C1 segment of cervical spinal cord (tissue), 14 donors: ENCODE results near the gene NUBP2.

Experiments
- DNase-seq, 14 donors: peaks; one replicate each; lab custom pipeline; 2025; lab: John Stamatoyannopoulos, UW

The NUBP2 gene

DNA sequence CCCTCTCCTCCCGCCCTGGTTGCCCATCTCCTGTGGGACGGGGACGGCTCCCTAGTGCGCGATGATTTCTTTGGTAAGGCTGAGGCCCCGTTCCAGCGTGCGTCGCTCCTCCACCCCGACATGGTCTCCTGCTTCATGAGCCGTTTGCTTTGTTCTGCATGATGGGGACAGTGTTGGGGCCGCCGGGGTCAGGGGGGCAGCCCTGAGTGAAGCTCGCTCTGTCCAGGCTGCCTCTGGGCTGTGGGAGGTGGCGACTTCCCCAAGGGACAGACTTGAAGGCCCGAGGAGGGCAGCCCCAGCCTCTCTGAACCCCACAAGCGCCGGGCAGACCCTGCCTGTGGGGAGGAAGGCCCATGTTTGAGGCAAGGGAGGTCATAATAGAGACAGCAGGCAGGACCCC lies 23.8 kb upstream of the NUBP2 start:
- DNase-seq: no peak

DNA sequence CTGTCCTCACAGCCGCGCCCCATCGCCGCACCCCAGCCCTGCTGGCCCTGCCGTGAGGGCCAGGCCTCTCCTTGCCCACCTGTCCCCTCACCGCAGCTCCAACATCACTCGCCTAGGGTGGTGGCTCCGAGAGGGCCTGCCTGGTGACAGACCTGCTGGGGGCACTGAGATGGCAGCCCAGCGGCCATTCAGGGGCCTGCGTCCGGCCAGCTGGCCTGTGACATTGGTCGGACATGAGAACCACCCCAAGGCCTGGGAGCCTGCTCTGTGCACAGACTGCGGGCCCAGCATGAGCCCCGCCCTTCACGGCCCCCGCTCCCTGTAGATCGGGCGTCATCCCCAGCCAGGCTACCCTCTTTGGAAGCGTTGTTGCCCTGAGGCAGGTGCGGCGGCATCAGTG lies 23.2 kb upstream of the NUBP2 start:
- peak in 1 of 14 donors; percentile 21 for DNase-seq

DNA sequence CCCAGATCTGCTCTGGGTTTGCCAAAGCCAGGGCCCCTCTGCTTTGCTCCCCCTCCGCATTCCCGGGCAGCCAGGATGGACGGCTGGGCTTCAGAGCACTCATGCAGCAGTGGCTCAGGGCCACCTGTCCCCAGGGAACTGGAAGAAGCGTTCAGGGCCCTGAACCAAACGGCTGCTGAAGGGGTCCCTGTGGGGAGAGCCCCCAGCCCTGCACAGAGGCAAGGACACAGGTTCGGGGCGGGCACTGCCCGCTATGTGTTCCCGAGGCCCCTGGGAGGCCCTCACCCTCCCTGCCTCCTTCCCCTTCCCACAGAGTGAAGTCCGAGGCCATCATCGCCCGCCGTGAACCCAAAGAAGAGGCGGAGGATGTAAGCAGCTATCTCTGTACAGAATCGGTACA lies 21.8 kb upstream of the NUBP2 start:
- no peak for DNase-seq

DNA sequence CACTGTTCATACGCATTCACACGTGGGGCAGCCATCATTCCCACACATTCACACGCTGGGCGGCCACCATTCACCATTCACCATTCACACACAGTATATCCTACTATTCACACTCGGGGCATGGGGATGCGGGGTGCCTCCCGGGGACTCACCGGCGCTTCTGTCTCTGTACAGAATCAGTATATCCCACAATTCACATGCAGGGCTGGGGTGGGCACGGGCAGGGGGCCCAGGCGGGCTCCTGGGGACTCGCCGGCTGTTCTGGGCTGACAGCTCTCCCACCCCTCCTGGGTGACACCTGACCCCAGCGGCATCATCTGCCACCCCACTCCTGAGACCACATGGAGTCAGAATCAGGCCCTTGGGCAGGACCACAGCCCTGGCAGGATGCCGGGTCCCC lies 21.0 kb upstream of the NUBP2 start:
- no peak for DNase-seq

DNA sequence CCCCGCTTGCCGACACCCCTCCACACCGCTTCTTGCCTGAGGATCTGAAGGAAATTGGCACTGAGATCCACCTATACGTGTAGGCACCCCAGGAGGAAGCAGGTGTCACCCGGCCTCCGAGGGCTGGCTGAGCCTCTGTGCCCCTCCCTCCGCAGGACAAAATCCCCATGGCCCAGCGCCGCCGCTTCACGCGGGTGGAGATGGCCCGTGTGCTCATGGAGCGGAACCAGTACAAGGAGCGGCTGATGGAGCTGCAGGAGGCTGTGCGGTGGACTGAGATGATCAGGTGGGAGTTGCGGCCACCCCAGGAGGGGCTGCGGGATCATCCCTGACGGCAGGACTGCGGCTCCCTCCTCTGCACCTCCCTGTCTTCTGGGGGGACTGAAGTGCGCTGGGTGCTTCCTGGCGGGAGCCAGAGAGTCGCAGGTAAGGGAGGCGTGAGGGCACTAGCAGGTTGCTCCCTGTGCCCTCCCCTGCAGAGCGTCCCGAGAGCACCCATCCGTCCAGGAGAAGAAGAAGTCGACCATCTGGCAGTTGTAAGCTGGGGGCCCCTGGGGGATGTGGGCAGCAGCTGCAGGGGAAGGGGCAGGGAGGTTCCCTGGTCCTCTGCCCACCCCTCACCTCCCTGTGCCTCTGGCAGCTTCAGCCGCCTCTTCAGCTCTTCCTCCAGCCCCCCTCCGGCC lies 20.4 kb upstream of the NUBP2 start:
- no peak for DNase-seq

DNA sequence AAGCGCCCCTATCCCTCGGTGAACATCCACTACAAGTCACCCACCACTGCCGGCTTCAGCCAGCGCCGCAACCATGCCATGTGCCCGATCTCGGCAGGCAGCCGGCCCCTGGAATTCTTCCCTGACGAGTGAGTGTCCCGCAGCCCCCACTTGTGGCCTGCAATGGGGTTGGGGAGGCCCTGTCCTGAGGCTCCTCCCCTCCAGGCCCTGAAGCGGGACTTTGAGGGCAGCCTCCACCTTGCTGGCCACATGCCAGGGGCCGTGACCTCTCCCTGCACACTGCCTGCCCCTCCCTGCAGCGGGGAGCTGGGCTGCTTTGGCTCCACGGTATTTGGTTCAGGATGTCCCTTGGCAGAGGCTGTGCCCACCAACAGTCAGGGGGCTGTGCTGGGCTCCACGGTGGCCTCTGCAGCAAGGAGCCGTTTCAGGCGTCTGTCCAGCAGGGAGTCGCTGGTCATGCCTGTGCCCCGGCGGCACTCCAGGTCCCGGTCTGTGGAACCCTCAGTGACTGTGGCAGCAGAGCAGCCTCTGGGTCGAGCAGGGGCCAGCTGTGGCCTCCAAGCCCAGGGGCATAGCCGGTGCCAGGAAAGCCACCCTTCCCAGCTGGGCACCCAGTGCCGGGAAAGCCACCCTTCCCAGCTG lies 19.8 kb upstream of the NUBP2 start:
- peak in 1 of 14 donors; percentile 39 for DNase-seq

DNA sequence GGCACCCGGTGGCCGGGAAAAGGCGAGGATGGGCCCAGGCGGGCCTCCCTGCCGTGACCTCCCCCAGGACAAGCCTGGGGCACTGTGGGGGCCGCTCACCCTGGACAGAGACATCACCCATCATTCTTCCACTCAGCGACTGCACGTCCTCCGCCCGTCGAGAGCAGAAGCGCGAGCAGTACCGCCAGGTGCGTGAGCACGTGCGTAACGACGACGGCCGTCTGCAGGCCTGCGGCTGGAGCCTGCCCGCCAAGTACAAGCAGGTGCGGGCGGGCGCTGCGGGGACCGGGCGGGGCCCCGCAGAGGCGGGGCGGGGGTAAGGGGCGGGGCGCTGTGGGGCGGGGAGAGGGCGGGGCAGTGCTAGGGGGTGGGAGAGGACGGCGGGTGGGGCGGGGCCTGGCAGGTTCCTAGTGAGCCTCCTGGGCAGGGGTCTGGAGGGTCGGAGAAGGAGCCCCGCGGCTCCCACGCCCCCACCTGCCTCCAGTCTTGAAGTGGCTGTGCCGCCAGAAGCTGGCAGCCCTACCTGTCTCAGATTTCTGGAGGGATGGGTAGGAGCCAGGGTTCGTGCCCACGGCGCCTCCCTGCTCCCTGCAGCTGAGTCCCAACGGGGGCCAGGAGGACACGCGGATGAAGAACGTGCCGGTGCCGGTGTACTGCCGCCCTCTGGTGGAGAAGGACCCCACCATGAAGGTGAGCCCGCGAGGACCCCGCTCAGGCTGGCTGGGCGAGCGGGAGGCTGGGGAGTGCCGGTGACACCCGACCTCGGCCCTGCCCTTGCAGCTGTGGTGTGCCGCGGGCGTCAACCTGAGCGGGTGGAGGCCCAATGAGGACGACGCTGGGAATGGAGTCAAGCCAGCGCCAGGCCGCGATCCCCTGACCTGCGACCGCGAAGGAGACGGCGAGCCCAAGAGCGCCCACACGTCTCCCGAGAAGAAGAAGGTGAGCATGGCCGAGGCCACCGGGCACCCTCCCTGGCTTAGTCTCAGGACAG lies 18.9 kb upstream of the NUBP2 start:
- peak in 1 of 14 donors; percentile 48 for DNase-seq

DNA sequence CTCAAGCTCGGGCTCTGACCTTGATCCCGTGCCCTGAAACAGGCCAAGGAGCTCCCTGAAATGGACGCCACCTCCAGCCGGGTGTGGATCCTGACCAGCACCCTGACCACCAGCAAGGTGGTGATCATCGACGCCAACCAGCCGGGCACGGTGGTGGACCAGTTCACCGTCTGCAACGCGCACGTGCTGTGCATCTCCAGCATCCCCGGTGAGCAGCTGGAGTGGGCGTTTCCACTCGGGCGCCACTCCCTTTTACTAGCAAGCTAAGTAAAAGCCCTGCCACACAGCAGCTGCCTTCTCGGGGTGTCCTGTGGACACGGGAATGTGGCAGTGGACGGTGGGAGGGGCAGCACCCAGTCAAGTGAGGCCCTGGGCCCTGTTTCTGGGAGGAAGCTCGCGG lies 17.8 kb upstream of the NUBP2 start:
- no peak for DNase-seq

DNA sequence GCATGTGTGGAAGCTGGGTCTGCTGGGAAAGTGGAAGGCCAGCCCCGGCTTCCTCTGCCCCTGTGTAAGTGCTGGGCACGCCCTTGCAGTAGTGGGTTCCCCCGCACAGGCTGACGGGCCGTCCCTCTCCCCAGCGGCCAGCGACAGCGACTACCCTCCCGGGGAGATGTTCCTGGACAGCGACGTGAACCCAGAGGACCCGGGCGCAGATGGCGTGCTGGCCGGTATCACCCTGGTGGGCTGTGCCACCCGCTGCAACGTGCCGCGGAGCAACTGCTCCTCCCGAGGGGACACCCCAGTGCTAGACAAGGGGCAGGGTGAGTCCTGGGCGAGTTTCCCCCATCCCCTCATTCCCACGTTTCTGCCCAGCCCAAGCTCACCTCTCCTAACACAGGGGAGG lies 16.9 kb upstream of the NUBP2 start:
- no peak for DNase-seq

DNA sequence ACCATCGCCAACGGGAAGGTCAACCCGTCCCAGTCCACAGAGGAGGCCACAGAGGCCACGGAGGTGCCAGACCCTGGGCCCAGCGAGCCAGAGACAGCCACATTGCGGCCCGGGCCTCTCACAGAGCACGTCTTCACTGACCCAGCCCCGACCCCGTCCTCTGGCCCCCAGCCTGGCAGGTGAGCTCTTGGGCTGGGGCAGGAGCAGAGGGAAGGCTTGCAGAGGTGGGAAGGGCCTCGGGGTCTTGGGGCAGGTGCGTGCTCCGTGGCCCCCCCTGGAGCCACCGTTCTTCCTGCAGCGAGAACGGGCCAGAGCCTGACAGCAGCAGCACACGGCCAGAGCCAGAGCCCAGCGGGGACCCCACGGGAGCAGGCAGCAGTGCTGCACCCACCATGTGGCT lies 16.5 kb upstream of the NUBP2 start:
- DNase-seq: no peak

DNA sequence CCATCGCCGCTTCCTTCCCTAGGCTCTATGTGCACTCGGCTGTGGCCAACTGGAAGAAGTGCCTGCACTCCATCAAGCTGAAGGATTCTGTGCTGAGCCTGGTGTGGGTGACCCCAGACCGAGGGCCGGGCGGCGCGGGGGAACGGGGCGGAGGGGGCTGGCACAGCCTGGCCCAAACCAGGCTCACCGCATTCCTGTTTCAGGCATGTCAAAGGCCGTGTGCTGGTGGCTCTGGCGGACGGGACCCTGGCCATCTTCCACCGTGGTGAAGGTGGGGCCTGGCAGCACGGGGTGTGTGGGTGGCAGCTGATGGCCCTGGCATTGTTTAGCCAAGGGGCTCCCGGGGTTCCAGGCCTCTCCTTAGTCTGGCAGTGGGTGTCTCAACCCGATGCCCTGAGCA lies 16.1 kb upstream of the NUBP2 start:
- peak in 1 of 14 donors; percentile 35 for DNase-seq

DNA sequence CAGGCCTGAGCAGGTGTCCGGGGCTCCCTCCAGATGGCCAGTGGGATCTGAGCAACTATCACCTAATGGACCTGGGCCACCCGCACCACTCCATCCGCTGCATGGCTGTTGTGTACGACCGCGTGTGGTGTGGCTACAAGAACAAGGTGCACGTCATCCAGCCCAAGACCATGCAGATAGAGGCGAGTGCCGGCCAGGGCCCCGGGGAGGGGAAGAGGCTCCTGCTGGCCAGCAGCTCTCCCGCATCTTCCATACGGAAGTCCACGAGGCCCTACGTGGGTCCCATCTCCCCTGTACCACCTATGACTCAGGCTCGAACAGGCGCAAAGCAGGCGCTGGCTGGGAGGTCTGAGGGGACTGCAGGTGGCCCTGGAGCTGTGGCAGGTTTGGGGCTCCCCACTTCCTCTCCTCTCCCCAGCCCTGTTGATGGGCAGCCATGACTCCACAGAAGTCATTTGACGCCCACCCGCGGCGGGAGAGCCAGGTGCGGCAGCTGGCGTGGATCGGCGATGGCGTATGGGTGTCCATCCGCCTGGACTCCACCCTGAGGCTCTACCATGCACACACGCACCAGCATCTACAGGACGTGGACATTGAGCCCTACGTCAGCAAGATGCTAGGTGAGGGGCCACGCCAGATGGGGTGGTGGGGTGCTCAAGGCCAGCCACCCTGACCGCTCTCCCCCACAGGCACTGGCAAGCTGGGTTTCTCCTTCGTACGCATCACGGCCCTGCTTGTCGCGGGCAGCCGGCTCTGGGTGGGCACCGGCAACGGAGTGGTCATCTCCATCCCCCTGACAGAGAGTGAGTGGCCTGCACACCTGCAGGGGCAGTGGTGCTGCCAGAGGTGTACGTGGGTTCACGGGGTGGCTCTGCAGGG lies 15.4 kb upstream of the NUBP2 start:
- DNase-seq: peak in 1 of 14 donors; percentile 35

DNA sequence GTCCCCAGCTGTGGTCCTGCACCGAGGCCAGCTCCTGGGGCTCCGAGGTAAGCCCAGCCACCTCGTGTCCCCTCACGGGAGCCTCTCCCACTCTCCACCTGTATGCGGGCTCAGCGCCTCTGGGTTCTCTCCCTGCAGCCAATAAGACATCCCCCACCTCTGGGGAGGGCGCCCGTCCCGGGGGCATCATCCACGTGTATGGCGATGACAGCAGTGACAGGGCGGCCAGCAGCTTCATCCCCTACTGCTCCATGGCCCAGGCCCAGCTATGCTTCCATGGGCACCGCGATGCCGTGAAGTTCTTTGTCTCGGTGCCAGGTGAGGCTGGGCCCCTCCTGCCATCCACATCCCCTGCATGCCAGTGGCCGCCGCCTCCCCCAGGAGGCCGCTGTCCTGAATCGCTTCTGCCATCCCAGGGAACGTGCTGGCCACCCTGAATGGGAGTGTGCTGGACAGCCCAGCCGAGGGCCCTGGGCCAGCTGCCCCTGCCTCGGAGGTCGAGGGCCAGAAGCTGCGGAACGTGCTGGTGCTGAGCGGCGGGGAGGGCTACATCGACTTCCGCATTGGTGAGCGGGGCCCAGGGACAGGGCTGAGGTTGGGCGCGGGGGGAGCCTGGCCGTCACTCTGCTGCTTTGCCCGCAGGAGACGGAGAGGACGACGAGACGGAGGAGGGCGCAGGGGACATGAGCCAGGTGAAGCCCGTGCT lies 14.5 kb upstream of the NUBP2 start:
- no peak for DNase-seq

DNA sequence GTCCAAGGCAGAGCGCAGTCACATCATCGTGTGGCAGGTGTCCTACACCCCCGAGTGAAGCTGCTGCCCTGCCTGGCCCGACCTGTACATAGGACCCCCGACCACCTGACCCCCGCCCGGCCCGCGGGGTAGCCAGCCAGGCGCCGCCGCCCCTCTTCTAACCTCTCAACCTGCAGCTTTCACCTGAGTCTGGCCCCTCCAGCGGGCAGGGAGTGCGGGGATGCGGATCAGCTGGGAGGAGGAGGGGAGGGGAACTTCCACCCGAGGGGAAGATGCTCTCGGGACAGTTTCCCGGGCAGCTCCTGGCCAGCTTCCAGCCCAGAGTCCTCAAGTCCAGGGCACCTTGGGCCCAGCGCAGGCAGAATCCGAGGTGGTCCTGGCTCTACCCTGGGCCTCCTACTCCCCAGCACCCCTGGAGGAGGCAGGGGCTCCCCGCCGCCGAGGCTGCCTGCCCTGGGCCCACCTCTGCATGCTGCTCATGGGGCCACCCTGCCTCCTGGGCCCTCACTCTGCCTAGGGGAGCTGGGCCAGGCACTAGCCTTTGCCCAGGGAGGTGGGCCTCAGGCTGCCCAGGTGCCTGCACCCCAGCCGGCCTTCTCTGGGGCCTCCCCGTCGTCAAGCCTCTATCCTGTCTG lies 13.9 kb upstream of the NUBP2 start:
- peak in 1 of 14 donors; percentile 48 for DNase-seq

DNA sequence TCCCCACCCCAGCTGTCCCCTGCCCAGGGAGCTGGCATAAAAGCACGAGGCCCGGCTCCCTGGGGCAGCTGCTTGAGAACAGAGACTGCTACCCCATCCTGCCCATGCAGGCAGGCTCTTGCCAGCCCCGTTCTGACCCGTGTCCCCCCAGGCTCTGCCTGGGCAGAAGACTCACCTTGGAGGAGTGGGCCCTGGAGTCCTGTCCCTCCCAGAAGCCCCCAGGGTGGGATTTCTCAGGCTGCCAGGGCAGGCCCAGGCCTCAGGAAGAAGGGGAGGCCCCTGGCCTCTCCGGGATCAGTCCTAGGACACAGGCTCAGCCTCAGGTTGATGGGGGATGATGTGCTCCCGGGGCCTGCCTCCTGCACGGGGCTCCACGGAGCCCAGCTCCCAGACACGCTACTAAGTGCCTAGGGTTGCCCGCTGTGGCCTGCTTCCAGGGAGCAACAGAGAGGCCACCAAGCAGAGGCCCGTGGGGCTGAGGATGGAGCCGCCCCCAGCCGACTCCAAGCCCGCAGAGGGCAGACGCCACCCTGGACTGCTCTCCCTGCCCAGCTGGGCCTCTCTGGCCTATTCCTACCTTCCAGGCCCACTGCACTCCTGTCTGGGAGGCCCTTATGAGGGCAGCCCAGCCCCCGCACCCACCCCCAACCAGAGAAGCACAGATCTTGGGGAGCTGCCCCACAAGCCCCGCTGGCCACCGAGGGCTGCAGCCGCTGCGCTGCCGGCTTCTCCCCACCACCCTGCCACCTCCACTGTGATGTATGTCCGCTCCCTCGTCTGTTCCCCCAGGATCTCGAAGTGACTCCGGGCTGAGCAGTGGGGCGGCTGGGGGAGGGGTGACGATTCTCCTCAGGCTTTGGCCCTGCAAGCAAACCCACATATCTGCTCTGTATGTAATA lies 13.1 kb upstream of the NUBP2 start:
- peak in 4 of 14 donors; percentile 38 to 48 (median 47) for DNase-seq

DNA sequence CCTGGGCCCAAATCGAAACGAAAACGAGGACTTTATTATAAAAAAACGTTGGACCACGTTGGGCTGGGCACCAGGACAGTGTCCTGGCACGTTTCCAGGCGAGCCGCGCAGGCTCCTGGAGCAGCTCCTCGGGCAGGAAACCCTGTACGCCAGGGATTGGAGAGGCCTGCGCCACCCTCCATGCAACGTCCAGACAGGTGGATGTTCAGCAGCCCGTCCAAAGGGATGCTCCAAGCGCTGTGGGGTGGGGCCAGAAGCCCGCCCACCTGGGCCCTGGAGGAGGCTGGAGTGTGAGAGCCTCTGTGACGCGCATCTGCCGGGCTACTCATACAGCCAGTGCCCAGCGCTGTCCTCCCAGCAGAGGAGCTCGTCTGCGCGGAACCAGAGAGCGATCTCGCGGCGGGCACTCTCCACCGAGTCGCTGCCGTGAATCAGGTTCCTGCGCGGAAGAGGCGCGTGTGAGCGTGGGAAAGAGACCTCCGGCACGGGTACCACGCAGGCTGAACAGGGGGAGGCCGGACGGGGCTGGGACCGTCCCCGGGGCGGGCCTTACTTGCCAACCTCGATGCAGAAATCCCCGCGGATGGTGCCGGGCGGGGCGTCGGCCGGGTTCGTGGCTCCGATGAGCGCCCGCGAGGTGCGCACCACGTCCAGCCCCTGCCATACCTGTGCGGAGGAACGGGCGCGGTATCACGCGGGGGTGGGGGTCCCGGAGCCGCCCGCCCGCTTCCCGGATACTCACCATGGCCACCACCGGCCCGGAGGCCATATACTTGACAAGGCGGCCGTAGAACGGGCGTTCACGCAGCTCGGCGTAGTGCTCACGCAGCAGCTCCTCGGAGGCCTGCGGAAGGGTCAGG lies 12.2 kb upstream of the NUBP2 start:
- DNase-seq: peak in 10 of 14 donors; percentile 18 to 72 (median 48)

DNA sequence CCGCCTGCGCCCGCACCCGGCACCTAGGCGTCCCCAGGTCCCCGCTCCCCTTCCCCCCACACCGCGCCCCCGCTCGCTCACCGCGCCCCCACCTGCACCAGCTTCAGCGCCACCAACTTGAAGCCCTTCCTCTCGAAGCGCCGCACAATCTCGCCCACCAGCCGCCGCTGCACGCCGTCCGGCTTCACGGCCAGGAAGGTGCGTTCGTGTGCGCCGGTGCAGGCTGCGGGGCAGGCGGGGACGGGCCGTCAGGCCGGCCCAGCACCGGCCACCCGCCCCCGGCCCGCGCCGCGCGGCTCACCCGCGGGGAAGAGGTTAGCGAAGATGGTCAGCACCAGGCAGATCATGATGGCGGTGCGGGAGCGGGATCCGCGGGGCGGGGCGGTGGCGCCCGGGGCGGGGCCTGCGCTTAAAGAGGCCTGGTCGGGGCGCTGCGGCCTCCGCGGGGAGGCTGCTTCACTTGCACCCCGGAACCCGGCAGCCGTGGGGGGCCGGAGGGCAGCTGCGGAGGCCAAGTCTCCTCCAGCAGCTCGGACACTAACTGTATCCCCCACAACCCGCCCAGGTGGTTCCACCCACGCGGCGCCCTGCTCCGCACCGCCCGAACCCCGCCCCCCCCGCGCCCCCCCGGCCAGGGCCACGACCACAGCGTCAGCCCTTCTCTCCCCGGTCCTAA lies 11.4 kb upstream of the NUBP2 start, which contains the start of gene NME3:
NME3 (minus strand) TSS at position 356 of the 676 bp plus-strand sequence; CDS start at position 347, 9 bp downstream.
- DNase-seq: peak in 13 of 14 donors; percentile 10 to 82 (median 51)
